Left lung (tissue), 10 donors: ENCODE measurements around the gene EREG. TPM values are rescaled to one million over a fixed set of nuclear protein-coding genes. Genes with fewer than 3 reads are reported as not detected.
A peak's percentile ranks its signal among the peaks of the same experiment; 100 is the strongest.

ENCODE experiments used
- ATAC-seq: fragments of 200-7000 bp; cut with Tn5 transposase; one replicate; pipeline ENCODE4 v1.9.1; 2020; ENCODE audit warnings: moderate library complexity
- DNase-seq, 4 donors: peaks; one replicate each; pipeline ENCODE4 v3.0.0-alpha.2; 2013 to 2020
- H3K27ac ChIP-seq, 2 donors: fragments of 200-600 bp; sonication (generic) in 1 of 2; one replicate each; pipeline versions ENCODE4 v1.5.0 to v1.8.0; 2020 to 2021
- H3K27me3 ChIP-seq, 2 donors: fragments of 200-600 bp; sonication (generic) in 1 of 2; one replicate each; pipeline versions ENCODE4 v1.5.0 to v1.8.0; 2020 to 2021
- H3K36me3 ChIP-seq, 2 donors: fragments of 200-600 bp; sonication (generic) in 1 of 2; one replicate each; pipeline versions ENCODE4 v1.5.0 to v1.8.0; 2020 to 2021
- H3K4me1 ChIP-seq, 2 donors: fragments of 200-600 bp; one replicate each; pipeline ENCODE4 v1.8.0; 2021
- H3K4me3 ChIP-seq, 2 donors: fragments of 200-600 bp; sonication (generic) in 1 of 2; one replicate each; pipeline versions ENCODE4 v1.5.0 to v1.8.0; 2020 to 2021; ENCODE audit warnings: mild to moderate bottlenecking in 1 of 2
- H3K9me3 ChIP-seq, 2 donors: fragments of 200-600 bp; sonication (generic) in 1 of 2; one replicate each; pipeline versions ENCODE4 v1.5.0 to v1.8.0; 2020 to 2021
- intact Hi-C, 2 donors: fragments of 100-400 bp; cut with DNase I; formaldehyde crosslinking; loops; one replicate each; pipeline versions ENCODE4 v1.11.2 to v1.14.2; 2022
- polyA plus RNA-seq, 6 donors: library from polyadenylated mRNA; unstranded; fragments of 120-200 nt; gene quantifications; one replicate each; pipeline ENCODE4 v1.2.1, GENCODE V29; 2013; ENCODE audit not compliant: insufficient read length in 6 of 6
- total RNA-seq, 2 donors: library from RNA; stranded (reverse); fragmentation: NEBNext Ultra II Directional; extraction: Animal tissue kit (Norgen Biotek cat#: 25700); gene quantifications; one replicate each; pipeline ENCODE4 v1.2.1, GENCODE V29; 2021
- TF ChIP-seq, protein P1 (sequence below), 2 donors: fragments of 200-600 bp; sonication (generic) in 1 of 2; IDR thresholded peaks; one replicate each; pipeline versions ENCODE4 v1.5.0 to v1.8.0; 2021; ENCODE audit warnings: antibody characterized with exemption in 2 of 2
- donor health status: DM: no; HTN: yes; CAD: no.
- donor health status: DM: no; HTN: no; CAD: no.

Gene EREG
- total and polyA plus RNA-seq, 8 donors = 0.14 to 3.6 (median 0.28) TPM

DNA sequence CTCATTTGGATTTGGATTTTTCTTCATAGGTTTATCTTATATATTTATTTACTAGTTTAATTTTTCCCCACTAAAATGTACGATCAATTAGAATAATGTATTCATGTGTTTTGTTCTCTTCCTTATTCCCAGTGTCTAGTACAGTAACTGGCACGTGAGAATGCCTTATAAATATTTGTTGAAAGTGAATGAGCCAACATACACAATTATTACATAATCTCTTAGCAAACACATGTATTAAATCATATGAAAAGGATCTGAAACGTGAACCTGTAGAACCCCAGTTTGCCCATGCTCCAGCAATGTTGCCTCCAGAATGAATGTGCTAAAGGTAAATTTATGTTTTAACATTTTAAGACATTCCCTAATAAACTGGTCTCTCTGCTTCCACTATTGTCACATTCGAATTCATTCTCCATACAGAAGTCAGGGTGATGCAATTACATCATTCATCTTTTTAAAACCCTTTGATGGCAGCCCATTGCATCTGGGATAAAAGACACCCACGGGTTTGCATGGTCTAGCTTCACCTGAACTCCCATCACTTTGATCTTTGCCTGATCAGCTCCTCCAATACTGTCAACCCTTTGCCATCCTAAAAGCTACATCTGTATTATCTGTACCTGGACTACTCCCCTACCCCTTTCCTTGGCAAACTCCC, 49.3 kb downstream of the EREG start:
- intact Hi-C loops = no loop called here
- no peak overlapping the region for H3K27ac ChIP-seq
- no peaks in the 10 kb centered on the region for H3K9me3 ChIP-seq
- ATAC-seq = no peak
- no peak overlapping the region for H3K4me3 ChIP-seq
- H3K36me3 ChIP-seq = no peaks in the 10 kb centered on the region
- TF ChIP-seq, protein P1, sequence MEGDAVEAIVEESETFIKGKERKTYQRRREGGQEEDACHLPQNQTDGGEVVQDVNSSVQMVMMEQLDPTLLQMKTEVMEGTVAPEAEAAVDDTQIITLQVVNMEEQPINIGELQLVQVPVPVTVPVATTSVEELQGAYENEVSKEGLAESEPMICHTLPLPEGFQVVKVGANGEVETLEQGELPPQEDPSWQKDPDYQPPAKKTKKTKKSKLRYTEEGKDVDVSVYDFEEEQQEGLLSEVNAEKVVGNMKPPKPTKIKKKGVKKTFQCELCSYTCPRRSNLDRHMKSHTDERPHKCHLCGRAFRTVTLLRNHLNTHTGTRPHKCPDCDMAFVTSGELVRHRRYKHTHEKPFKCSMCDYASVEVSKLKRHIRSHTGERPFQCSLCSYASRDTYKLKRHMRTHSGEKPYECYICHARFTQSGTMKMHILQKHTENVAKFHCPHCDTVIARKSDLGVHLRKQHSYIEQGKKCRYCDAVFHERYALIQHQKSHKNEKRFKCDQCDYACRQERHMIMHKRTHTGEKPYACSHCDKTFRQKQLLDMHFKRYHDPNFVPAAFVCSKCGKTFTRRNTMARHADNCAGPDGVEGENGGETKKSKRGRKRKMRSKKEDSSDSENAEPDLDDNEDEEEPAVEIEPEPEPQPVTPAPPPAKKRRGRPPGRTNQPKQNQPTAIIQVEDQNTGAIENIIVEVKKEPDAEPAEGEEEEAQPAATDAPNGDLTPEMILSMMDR (IDR thresholded peaks at IDR 0.05) = no peak
- no peaks in the 10 kb centered on the region for H3K27me3 ChIP-seq
- H3K4me1 ChIP-seq = no peaks in the 10 kb centered on the region
- DNase-seq = no peak

DNA sequence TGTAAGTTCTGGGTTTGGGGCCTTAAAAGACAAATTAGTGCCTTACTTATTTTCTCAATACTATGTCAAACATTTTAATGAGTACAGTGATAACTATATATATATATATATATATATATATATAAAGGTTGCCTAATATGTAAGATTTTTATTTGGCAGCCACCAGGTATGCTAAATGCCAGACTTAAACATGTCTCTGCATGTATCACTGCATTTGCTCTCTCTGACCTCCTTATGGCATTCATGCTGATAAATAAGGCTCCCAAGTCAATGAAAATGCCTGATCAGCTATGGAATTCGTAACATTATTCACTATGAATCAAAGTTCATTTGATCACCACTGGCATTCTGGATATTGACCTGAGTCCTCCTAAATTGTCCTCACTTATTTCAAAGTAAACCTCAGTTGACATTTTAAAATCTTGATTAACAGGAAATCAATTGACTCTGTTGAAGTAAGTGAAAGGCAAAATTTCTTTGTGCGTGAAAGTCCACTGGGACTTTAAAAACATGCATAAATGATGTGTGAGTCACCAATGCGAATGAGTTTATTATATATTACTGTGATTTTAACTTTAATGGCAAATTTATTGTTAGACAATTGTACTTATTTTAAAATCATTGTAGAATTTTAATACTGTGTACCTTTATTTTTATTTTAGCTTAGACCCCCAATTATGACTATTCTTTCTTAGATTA, 50.8 kb downstream of the EREG start:
- TF ChIP-seq, protein P1 (IDR thresholded peaks at IDR 0.05) = no peak

DNA sequence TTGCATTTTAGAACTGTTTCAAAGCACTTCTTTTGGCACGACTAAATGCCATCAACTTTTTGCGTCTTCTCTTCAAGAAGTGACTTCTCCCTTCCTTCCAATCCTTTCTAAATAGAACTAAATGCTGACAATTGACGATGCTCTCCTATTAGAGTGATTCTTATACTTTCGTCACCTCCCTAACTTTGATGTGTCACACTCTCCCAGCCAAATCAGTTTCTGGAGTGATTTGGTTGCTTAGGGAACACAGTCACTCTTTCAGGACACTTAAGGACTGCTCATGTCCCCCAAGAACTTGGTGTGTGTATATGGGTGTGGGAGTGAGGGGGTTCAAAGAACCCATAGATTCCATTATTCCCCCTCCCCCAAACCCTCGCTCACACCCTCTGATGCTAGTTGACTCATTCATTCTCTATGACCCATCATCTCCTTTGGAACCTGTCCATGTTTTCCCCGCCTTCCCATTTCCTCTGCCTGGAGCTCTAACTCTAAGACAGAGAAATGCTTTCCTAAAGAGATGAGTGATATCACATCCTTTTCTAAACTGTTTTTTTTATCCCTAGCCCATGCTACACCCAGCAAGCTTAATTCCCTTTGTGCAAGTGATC, 53.2 kb downstream of the EREG start:
- Histone ChIP-seq H3K4me3 (no peak overlapping the region), H3K27me3 (no peaks in the 10 kb centered on the region), H3K36me3 (no peaks in the 10 kb centered on the region), H3K27ac (no peak overlapping the region), H3K4me1 (no peaks in the 10 kb centered on the region), H3K9me3 (no peaks in the 10 kb centered on the region)
- TF ChIP-seq, protein P1 (IDR thresholded peaks at IDR 0.05) = no peak
- DNase-seq (no peak), ATAC-seq (no peak)
- intact Hi-C loops = no loop called here

More for the DNA sequence above, 50.8 kb downstream of the EREG start:
- no peak overlapping the region for H3K4me3 ChIP-seq
- DNase-seq (no peak), ATAC-seq (no peak)
- H3K4me1 ChIP-seq = no peaks in the 10 kb centered on the region
- intact Hi-C loops = no loop called here
- no peaks in the 10 kb centered on the region for H3K9me3 ChIP-seq
- H3K27ac ChIP-seq = no peak overlapping the region
- no peaks in the 10 kb centered on the region for H3K36me3 ChIP-seq
- H3K27me3 ChIP-seq = no peaks in the 10 kb centered on the region

DNA sequence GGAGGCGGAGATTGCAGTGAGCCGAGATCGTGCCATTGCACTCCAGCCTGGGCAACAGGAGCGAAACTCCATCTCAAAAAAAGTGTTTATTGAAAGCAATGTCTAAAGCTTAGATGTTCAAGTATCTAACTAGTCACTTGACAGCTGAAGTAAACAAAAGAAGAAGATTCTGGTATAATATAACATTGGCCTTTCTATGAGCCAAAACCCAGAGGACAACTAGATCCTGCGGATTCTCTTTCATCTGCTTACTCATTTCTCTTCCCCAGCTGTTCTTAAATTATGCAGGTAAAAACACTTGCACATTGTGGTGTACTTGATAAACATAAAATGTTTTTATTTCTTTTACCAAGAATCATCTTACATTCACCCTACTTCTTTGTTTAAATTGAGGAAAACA, 55.9 kb downstream of the EREG start:
- no peak overlapping the region for H3K27ac ChIP-seq
- DNase-seq (no peak), ATAC-seq (no peak)
- no peaks in the 10 kb centered on the region for H3K36me3 ChIP-seq
- H3K27me3 ChIP-seq = no peaks in the 10 kb centered on the region
- intact Hi-C loops = no loop called here
- no peaks in the 10 kb centered on the region for H3K9me3 ChIP-seq
- H3K4me3 ChIP-seq = no peak overlapping the region
- TF ChIP-seq, protein P1 (IDR thresholded peaks at IDR 0.05) = no peak
- no peaks in the 10 kb centered on the region for H3K4me1 ChIP-seq

DNA sequence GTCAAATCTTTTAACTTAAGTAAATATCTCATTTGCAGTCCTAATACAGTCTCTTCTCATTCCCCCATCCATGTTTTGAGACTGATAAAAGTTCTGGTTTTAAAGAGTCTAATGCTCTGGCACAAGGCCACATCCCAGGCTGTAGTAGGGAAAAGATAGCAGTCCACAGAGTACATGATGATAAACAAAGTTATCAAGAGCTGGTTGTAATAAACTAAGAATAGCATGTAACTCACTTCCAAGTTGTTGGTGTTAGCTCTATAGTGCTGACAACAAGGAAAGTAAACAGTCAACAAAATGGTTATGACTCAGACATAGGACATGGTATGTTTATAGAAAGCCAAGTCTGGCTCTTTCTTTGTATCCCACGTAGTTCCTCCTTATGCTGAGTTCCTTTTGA, 58.2 kb downstream of the EREG start:
- TF ChIP-seq, protein P1 (IDR thresholded peaks at IDR 0.05) = no peak
- Histone ChIP-seq H3K9me3 (no peaks in the 10 kb centered on the region), H3K4me3 (no peak overlapping the region), H3K27me3 (no peaks in the 10 kb centered on the region), H3K4me1 (no peaks in the 10 kb centered on the region), H3K27ac (no peak overlapping the region), H3K36me3 (no peaks in the 10 kb centered on the region)
- intact Hi-C loops = no loop called here
- DNase-seq (peak in 2 of 4 donors; percentile 63 to 83), ATAC-seq (peak; percentile 31)
